Loucy (cell line): ENCODE results near the gene RRP1.

ENCODE experiments used
- H2AFZ ChIP-seq: fragments of 200-600 bp; sonication (generic); 2 replicates; pipeline ENCODE4 v1.6.0; 2016; ENCODE audit warnings: antibody characterized with exemption, mild to moderate bottlenecking, low read length, moderate library complexity
- H3F3A ChIP-seq: fragments of 200-600 bp; 2 replicates; pipeline ENCODE4 v1.6.0; 2016; ENCODE audit warnings: antibody characterized with exemption, low read depth, mild to moderate bottlenecking
- H3K27me3 ChIP-seq: fragments of 200-600 bp; sonication (generic); 2 replicates; pipeline ENCODE4 v1.6.1; 2014; ENCODE audit warnings: low read length, mild to moderate bottlenecking; ENCODE audit not compliant: insufficient read depth, poor library complexity, severe bottlenecking
- H3K36me3 ChIP-seq: fragments of 200-600 bp; sonication (generic); 2 replicates; pipeline ENCODE4 v1.6.1; 2016; ENCODE audit warnings: low read length; ENCODE audit not compliant: insufficient read depth
- H3K4me1 ChIP-seq: fragments of 200-600 bp; sonication (generic); 2 replicates; pipeline ENCODE4 v1.5.1; 2014; ENCODE audit warnings: low read length, mild to moderate bottlenecking; ENCODE audit not compliant: insufficient read depth, poor library complexity, severe bottlenecking
- H3K4me2 ChIP-seq: fragments of 200-600 bp; sonication (generic); 2 replicates; pipeline ENCODE4 v1.6.0; 2014; ENCODE audit warnings: antibody characterized with exemption, low read length, low read depth, mild to moderate bottlenecking; ENCODE audit not compliant: poor library complexity, severe bottlenecking
- H3K4me3 ChIP-seq: fragments of 200-600 bp; sonication (generic); 2 replicates; pipeline ENCODE4 v1.5.1; 2014; ENCODE audit warnings: low read length, mild to moderate bottlenecking, mixed read lengths; ENCODE audit not compliant: poor library complexity, severe bottlenecking
- H3K79me2 ChIP-seq: fragments of 200-600 bp; sonication (generic); 2 replicates; pipeline ENCODE4 v1.6.1; 2014; ENCODE audit warnings: low read length; ENCODE audit not compliant: insufficient read depth
- H3K9ac ChIP-seq: fragments of 200-600 bp; sonication (generic); 2 replicates; pipeline ENCODE4 v1.6.0; 2014; ENCODE audit warnings: mild to moderate bottlenecking, low read depth, low read length, moderate library complexity; ENCODE audit not compliant: poor library complexity, severe bottlenecking
- H3K9me2 ChIP-seq: fragments of 200-600 bp; sonication (generic); replicated peaks from 2 replicates; pipeline ENCODE4 v1.6.1; 2016; ENCODE audit warnings: low read depth, low read length, mixed read lengths
- H3K9me3 ChIP-seq: fragments of 200-600 bp; sonication (generic); 2 replicates; pipeline ENCODE4 v1.6.1; 2014; ENCODE audit warnings: mild to moderate bottlenecking, antibody characterized with exemption, low read length, low read depth; ENCODE audit not compliant: insufficient read depth
- H4K20me1 ChIP-seq: fragments of 200-600 bp; sonication (generic); 2 replicates; pipeline ENCODE4 v1.6.0; 2014; ENCODE audit warnings: antibody characterized with exemption, low read length, mild to moderate bottlenecking; ENCODE audit not compliant: insufficient read depth, poor library complexity, severe bottlenecking
- CTCF ChIP-seq: fragments of 200-600 bp; sonication (generic); conservative IDR thresholded peaks from 2 replicates; pipeline ENCODE4 v1.5.1; 2014; ENCODE audit warnings: mild to moderate bottlenecking, antibody characterized with exemption, low read length
- EZH2phosphoT487 ChIP-seq: fragments of 200-600 bp; IDR thresholded peaks from 2 replicates; pipeline ENCODE4 v1.6.1; 2018; ENCODE audit warnings: antibody characterized with exemption, mild to moderate bottlenecking, moderate library complexity, borderline replicate concordance

RRP1 gene

GRCh38 chr21:43753439-43753799, 36.0 kb upstream of the RRP1 start:
- Histone ChIP-seq H3K4me1 (no peaks in the 10 kb centered on the region), H3K9ac (no peak overlapping the region), H3K36me3 (peaks cover 41% of the 10 kb centered on the region; the same call in 1 of the 2 replicates), H3K27me3 (no peaks in the 10 kb centered on the region), H2AFZ (no peak overlapping the region), H3K4me2 (no peak overlapping the region), H3K79me2 (no peaks in the 10 kb centered on the region), H3K9me3 (no peaks in the 10 kb centered on the region), H4K20me1 (no peaks in the 10 kb centered on the region), H3K9me2 (no peaks in the 10 kb centered on the region), H3K4me3 (no peak overlapping the region), H3F3A (no peaks in the 10 kb centered on the region)
- TF ChIP-seq CTCF (no peak), EZH2phosphoT487 (no peak)

- Histone ChIP-seq H3K4me1 (no peaks in the 10 kb centered on the region), H3K36me3 (peaks cover 40% of the 10 kb centered on the region; the same call in 1 of the 2 replicates), H2AFZ (no peak overlapping the region), H3K9ac (no peak overlapping the region), H3F3A (no peaks in the 10 kb centered on the region), H3K9me3 (no peaks in the 10 kb centered on the region), H3K9me2 (no peaks in the 10 kb centered on the region), H3K4me3 (no peak overlapping the region), H3K4me2 (no peak overlapping the region), H4K20me1 (no peaks in the 10 kb centered on the region), H3K79me2 (no peaks in the 10 kb centered on the region), H3K27me3 (no peaks in the 10 kb centered on the region)
- no peak for TF ChIP-seq CTCF
- TF ChIP-seq EZH2phosphoT487 = no peak
Measured at GRCh38 chr21:43754948-43755781, 34.2 kb upstream of the RRP1 start.

GRCh38 chr21:43755820-43756594, 33.4 kb upstream of the RRP1 start:
- H3K4me3 ChIP-seq = no peak overlapping the region
- no peak overlapping the region for H3K4me2 ChIP-seq
- no peaks in the 10 kb centered on the region for H3K9me2 ChIP-seq
- no peaks in the 10 kb centered on the region for H3K9me3 ChIP-seq
- H3K4me1 ChIP-seq = no peaks in the 10 kb centered on the region
- TF ChIP-seq EZH2phosphoT487 = no peak
- TF ChIP-seq CTCF = no peak
- H4K20me1 ChIP-seq = no peaks in the 10 kb centered on the region
- H2AFZ ChIP-seq = no peak overlapping the region
- H3K36me3 ChIP-seq = peaks cover 35% of the 10 kb centered on the region; the same call in 1 of the 2 replicates
- H3F3A ChIP-seq = no peaks in the 10 kb centered on the region
- H3K9ac ChIP-seq = no peak overlapping the region
- no peaks in the 10 kb centered on the region for H3K27me3 ChIP-seq
- H3K79me2 ChIP-seq = no peaks in the 10 kb centered on the region
